ENCODE data around the gene SRRM1.

SRRM1 gene

GRCh38 chr1:24639881-24640280 is 3.2 kb upstream of the SRRM1 start:
- H3K4me3 ChIP-seq (ENCODE audit: control insufficient read depth, low read depth, low read length): no peak overlapping the region
- TF ChIP-seq, protein P1, sequence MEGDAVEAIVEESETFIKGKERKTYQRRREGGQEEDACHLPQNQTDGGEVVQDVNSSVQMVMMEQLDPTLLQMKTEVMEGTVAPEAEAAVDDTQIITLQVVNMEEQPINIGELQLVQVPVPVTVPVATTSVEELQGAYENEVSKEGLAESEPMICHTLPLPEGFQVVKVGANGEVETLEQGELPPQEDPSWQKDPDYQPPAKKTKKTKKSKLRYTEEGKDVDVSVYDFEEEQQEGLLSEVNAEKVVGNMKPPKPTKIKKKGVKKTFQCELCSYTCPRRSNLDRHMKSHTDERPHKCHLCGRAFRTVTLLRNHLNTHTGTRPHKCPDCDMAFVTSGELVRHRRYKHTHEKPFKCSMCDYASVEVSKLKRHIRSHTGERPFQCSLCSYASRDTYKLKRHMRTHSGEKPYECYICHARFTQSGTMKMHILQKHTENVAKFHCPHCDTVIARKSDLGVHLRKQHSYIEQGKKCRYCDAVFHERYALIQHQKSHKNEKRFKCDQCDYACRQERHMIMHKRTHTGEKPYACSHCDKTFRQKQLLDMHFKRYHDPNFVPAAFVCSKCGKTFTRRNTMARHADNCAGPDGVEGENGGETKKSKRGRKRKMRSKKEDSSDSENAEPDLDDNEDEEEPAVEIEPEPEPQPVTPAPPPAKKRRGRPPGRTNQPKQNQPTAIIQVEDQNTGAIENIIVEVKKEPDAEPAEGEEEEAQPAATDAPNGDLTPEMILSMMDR (conservative IDR thresholded peaks at IDR 0.05; ENCODE audit: control insufficient read depth, insufficient read depth, low read depth, low read length): no peak
- DNase-seq (ENCODE audit: low read depth): peak; percentile 15

GRCh38 chr1:24640288-24640687 is 2.8 kb upstream of the SRRM1 start:
- no peak overlapping the region for H3K4me3 ChIP-seq (ENCODE audit: control insufficient read depth, low read depth, low read length)
- peak; percentile 40 for DNase-seq (ENCODE audit: low read depth)
- TF ChIP-seq, protein P1 (conservative IDR thresholded peaks at IDR 0.05; ENCODE audit: control insufficient read depth, insufficient read depth, low read depth, low read length): no peak

DNA sequence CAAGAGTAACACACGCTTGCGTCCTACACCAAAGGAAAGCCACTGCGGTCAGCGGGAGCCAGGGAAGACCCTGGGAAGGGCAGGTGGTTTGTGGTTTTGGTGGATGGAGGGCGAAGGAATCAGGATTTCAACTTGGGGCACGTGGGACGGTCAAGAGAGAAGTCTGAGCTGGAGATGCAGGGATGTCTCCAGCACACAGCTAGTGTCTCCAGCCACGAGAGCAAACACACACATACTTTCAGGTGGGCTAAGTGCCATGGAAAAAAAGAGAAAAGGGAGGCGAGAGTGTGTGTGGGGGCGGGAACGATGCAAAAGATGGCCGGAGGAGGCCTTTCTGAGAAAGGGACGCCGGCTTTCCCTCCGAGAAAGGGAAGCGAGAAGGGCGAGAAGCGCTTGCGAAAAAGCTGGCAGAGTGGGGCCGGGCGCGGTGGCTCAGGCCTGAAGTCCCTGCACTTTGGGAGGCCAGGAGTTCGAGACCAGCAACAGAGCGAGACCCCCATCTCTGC is 1.4 kb upstream of the SRRM1 start:
- H3K4me3 ChIP-seq (ENCODE audit: control insufficient read depth, low read depth, low read length): peak overlapping the region; percentile 57
- TF ChIP-seq, protein P1 (conservative IDR thresholded peaks at IDR 0.05; ENCODE audit: control insufficient read depth, insufficient read depth, low read depth, low read length): no peak
- DNase-seq (ENCODE audit: low read depth): peak; percentile 41

DNA sequence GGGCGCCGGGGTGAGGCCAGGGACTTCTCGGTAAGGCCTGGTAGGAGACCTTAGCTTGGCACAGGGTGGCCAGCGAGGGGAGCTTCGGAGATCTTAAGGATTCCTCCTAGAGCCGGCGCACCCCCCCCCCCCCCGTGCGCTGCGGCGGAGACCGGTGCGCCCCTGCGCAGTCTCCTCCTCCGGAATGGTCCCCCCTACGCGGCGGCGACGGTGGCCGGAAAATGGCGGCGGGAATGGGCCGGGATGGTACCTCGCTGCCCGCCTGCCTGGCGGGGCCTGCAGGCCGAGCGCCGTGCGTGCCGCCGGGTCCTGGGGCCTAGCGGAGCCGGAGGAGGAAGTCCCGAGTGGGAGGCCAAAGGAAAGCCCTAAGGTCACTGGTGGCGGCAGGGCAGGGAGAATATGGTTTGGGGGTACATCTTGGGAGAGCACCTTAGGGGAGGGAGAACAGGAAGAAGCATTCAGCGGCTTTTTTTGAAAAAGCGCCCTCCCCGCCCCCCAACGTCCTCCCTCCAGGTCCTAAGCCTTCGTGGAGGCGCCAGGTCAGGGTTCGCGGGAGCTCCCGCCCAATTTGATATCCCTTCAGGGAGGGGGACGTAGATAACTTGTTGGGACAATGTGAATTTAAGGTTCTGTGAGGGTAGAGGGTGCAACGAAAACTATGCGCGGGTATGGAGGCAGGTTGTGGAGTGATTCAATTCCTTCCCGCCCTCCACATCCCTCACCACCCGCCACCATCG is 429 bp downstream of the SRRM1 start:
- H3K4me3 ChIP-seq (ENCODE audit: control insufficient read depth, low read depth, low read length): peak overlapping the region; percentile 88
- DNase-seq (ENCODE audit: low read depth): no peak
- TF ChIP-seq, protein P1 (conservative IDR thresholded peaks at IDR 0.05; ENCODE audit: control insufficient read depth, insufficient read depth, low read depth, low read length): no peak

DNA sequence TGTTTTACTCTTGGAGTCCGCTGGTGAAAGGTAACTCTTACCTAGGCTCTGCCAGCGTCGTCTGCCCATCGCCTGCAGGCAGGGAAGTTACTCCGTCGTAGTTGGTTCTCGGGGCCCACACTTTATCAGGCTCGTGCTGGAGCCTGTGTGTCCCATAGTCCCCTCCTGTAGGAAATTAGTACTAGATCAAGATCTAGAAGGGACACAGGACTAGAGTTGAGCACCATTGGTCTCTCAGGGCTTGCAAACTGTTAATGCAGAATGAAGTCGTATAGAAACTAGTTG is 940 bp downstream of the SRRM1 start:
- TF ChIP-seq, protein P1 (conservative IDR thresholded peaks at IDR 0.05; ENCODE audit: control insufficient read depth, insufficient read depth, low read depth, low read length): no peak
- peak overlapping the region; percentile 88 for H3K4me3 ChIP-seq (ENCODE audit: control insufficient read depth, low read depth, low read length)
- no peak for DNase-seq (ENCODE audit: low read depth)

DNA sequence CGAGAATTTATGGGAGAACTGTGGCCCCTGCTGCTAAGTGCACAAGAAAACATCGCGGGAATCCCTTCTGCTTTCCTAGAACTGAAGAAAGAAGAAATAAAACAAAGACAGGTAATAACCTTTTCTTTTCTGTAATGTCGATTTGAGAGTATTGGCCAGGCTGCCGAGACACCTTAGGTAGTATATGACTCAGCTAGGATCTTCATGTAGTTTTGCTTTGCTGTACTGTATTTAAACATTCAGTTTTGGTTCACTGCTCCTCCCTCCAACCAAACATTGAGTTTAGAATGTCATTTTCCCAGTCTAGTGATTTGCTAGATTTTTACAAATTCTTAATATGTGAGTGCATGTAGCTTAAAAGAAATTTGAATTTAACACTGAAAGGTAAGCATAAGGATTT is 5.8 kb downstream of the SRRM1 start:
- no peak for DNase-seq (ENCODE audit: low read depth)
- TF ChIP-seq, protein P1 (conservative IDR thresholded peaks at IDR 0.05; ENCODE audit: control insufficient read depth, insufficient read depth, low read depth, low read length): no peak
- H3K4me3 ChIP-seq (ENCODE audit: control insufficient read depth, low read depth, low read length): no peak overlapping the region
